SK-N-SH treated with all-trans-retinoic acid at 6 μM for 48 hours (cell line): ENCODE measurements around the gene LIME1.

Source experiments
- ATAC-seq: fragments of 200-7000 bp; cut with Tn5 transposase; 3 replicates; pipeline ENCODE4 v1.9.1; 2020; ENCODE audit warnings: mild to moderate bottlenecking, moderate library complexity
- ARNTL ChIP-seq: fragments of 450-650 bp; formaldehyde crosslinking; IDR thresholded peaks from 2 replicates; pipeline ENCODE4 v1.5.0; 2020; ENCODE audit warnings: low read depth, mild to moderate bottlenecking, moderate library complexity, borderline replicate concordance
- CSDC2 ChIP-seq: fragments of 250-450 bp; sonication (Bioruptor Pico); IDR thresholded peaks from 2 replicates; pipeline ENCODE4 v1.5.0; 2020; ENCODE audit warnings: mild to moderate bottlenecking, moderate library complexity
- GLIS3 ChIP-seq: fragments of 250-450 bp; sonication (Bioruptor Pico); IDR thresholded peaks from 2 replicates; pipeline ENCODE4 v1.5.0; 2020; ENCODE audit warnings: mild to moderate bottlenecking, moderate library complexity
- OSR1 ChIP-seq: fragments of 250-450 bp; sonication (Bioruptor Pico); IDR thresholded peaks from 2 replicates; pipeline ENCODE4 v1.8.0; 2022; ENCODE audit warnings: moderate library complexity, mild to moderate bottlenecking, inconsistent platforms
- PPARA ChIP-seq: fragments of 250-450 bp; sonication (Bioruptor Pico); IDR thresholded peaks from 2 replicates; pipeline ENCODE4 v1.5.0; 2020; ENCODE audit warnings: mild to moderate bottlenecking, borderline replicate concordance
- RARB ChIP-seq: fragments of 250-450 bp; sonication (Bioruptor Pico); IDR thresholded peaks from 2 replicates; pipeline ENCODE4 v1.8.0; 2021; ENCODE audit warnings: mild to moderate bottlenecking, moderate library complexity
- SNAI2 ChIP-seq: fragments of 250-450 bp; sonication (Bioruptor Pico); IDR thresholded peaks from 2 replicates; pipeline ENCODE4 v1.5.0; 2020; ENCODE audit warnings: mild to moderate bottlenecking, moderate library complexity
- TCF4 ChIP-seq: fragments of 250-450 bp; sonication (Bioruptor Pico); IDR thresholded peaks from 2 replicates; pipeline ENCODE4 v1.8.0; 2021; ENCODE audit warnings: mild to moderate bottlenecking, moderate library complexity, borderline replicate concordance
- TOX ChIP-seq: fragments of 250-450 bp; sonication (Bioruptor Pico); IDR thresholded peaks from 2 replicates; pipeline ENCODE4 v1.8.0; 2021; ENCODE audit warnings: mild to moderate bottlenecking, moderate library complexity, borderline replicate concordance
- ZFP30 ChIP-seq: fragments of 450-650 bp; formaldehyde crosslinking; IDR thresholded peaks from 2 replicates; pipeline ENCODE4 v1.5.0; 2022; ENCODE audit warnings: mild to moderate bottlenecking, moderate library complexity
- ZNF565 ChIP-seq: fragments of 450-650 bp; formaldehyde crosslinking; conservative IDR thresholded peaks from 2 replicates; pipeline ENCODE4 v1.5.0; 2020; ENCODE audit warnings: low read depth, mild to moderate bottlenecking, moderate library complexity
- ZNF8 ChIP-seq: fragments of 450-650 bp; formaldehyde crosslinking; IDR thresholded peaks from 2 replicates; pipeline ENCODE4 v1.5.0; 2020; ENCODE audit warnings: mild to moderate bottlenecking, moderate library complexity
- TF ChIP-seq, protein P1 (sequence below): fragments of 250-450 bp; sonication (Bioruptor Pico); IDR thresholded peaks from 2 replicates; pipeline ENCODE4 v1.5.0; 2020; ENCODE audit warnings: mild to moderate bottlenecking, moderate library complexity
- TF ChIP-seq, protein P2 (sequence below): fragments of 250-450 bp; sonication (Bioruptor Pico); IDR thresholded peaks from 2 replicates; pipeline ENCODE4 v1.5.1; 2020; ENCODE audit warnings: low read depth, mild to moderate bottlenecking, moderate library complexity
- TF ChIP-seq, protein P3 (sequence below): fragments of 250-450 bp; sonication (Bioruptor Pico); IDR thresholded peaks from 2 replicates; pipeline ENCODE4 v1.8.0; 2020; ENCODE audit warnings: mild to moderate bottlenecking, moderate library complexity, borderline replicate concordance
- TF ChIP-seq, protein P4 (sequence below): fragments of 250-450 bp; sonication (Bioruptor Pico); IDR thresholded peaks from 2 replicates; pipeline ENCODE4 v1.8.0; 2021; ENCODE audit warnings: low read depth, mild to moderate bottlenecking, moderate library complexity, borderline replicate concordance

Gene LIME1

DNA sequence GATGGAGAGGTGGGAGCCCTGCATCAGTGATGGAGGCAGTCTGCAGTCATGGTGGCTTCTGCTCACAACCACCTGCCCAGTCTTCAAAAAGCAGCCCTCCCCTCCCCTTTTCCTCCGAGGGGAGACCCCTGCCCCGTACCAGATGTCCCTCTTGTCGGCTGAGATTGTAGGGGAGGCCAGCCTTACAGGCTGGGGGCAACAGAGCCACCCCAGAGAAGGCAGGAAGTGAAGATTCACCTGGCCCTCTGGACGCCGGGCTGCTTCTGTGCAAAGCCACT lies 35.5 kb upstream of the LIME1 start (continued):
- TF ChIP-seq, protein P1, sequence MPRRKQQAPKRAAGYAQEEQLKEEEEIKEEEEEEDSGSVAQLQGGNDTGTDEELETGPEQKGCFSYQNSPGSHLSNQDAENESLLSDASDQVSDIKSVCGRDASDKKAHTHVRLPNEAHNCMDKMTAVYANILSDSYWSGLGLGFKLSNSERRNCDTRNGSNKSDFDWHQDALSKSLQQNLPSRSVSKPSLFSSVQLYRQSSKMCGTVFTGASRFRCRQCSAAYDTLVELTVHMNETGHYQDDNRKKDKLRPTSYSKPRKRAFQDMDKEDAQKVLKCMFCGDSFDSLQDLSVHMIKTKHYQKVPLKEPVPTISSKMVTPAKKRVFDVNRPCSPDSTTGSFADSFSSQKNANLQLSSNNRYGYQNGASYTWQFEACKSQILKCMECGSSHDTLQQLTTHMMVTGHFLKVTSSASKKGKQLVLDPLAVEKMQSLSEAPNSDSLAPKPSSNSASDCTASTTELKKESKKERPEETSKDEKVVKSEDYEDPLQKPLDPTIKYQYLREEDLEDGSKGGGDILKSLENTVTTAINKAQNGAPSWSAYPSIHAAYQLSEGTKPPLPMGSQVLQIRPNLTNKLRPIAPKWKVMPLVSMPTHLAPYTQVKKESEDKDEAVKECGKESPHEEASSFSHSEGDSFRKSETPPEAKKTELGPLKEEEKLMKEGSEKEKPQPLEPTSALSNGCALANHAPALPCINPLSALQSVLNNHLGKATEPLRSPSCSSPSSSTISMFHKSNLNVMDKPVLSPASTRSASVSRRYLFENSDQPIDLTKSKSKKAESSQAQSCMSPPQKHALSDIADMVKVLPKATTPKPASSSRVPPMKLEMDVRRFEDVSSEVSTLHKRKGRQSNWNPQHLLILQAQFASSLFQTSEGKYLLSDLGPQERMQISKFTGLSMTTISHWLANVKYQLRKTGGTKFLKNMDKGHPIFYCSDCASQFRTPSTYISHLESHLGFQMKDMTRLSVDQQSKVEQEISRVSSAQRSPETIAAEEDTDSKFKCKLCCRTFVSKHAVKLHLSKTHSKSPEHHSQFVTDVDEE (CRISPR knock-in tag), result no peak
- no peak for TF ChIP-seq TOX (CRISPR knock-in tag)
- no peak for TF ChIP-seq ARNTL
- TF ChIP-seq, all 23 proteins: peak for 0

DNA sequence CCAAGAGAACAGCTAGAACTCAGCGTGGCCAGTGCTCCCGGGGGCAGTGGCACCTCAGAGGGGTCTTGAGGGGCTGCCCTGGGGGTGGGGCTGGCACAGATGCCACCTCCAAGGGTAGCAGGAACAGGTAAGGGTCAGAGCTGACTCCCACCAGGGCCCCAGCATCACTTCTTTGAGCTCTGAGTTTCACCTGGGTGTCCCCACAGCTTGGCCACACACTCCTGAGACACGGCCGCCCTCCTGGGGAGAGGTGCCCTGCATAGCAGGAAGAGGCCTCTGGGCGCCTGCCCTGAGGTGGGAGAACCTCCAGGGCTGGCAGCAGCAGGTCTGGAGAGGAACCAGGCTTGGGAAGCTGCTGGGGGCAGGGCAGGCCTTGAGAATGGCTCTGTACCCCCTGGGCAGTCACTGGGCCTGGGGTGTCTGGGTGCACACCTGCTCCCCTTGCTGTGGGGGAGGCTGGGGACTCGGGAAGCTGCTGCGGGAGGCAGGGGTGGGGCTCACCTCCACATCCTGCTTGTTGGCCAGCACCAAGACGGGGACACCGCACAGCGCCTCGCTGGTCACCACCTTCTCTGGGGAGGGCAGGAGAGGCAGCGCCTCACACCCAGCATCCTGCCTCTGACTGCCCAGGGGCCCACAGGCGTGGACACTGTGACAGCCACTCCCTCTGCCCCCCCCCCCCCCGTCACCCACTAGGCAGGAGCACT lies 35.0 kb upstream of the LIME1 start:
- TF ChIP-seq RARB (CRISPR knock-in tag) (no peak), TCF4 (CRISPR knock-in tag) (no peak), ZNF8 (CRISPR knock-in tag) (no peak), CSDC2 (CRISPR knock-in tag) (no peak), ARNTL (no peak), TOX (CRISPR knock-in tag) (no peak), OSR1 (no peak)
- TF ChIP-seq, protein P2, sequence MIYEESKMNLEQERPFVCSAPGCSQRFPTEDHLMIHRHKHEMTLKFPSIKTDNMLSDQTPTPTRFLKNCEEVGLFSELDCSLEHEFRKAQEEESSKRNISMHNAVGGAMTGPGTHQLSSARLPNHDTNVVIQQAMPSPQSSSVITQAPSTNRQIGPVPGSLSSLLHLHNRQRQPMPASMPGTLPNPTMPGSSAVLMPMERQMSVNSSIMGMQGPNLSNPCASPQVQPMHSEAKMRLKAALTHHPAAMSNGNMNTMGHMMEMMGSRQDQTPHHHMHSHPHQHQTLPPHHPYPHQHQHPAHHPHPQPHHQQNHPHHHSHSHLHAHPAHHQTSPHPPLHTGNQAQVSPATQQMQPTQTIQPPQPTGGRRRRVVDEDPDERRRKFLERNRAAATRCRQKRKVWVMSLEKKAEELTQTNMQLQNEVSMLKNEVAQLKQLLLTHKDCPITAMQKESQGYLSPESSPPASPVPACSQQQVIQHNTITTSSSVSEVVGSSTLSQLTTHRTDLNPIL, result no peak
- no peak for ATAC-seq

DNA sequence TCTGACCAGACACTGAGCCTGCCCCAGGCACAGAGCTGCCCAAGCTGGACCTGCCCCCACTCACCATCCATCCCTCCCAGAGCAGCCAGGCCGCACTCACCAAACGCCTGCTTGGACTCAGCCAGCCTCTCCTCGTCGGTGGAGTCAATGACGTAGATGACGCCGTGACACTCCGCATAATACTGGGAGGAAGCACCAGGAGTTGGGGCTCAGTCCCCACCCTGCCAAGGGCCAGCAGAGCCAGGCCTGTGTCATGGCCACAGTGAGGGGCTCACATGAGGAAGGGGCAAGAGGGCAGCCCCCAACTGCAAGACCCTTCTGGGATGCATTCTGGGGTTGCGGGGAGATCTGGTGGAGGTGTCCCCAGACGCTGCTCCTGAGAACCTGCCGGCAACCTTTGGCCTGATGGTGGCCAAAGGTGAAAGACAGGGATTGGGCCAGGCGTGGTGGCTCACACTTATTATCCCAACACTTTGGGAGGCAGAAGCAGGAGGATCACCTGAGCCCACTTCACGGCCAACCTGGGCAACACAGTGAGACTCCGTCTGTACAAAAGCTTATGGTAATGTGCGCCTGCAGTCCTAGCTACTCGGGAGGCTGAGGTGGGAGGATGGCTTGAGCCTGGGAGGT lies 34.3 kb upstream of the LIME1 start:
- no peak for TF ChIP-seq TOX (CRISPR knock-in tag)
- TF ChIP-seq, protein P1 (CRISPR knock-in tag), result no peak
- no peak for TF ChIP-seq ZFP30
- TF ChIP-seq GLIS3, result no peak
- TF ChIP-seq, protein P3, sequence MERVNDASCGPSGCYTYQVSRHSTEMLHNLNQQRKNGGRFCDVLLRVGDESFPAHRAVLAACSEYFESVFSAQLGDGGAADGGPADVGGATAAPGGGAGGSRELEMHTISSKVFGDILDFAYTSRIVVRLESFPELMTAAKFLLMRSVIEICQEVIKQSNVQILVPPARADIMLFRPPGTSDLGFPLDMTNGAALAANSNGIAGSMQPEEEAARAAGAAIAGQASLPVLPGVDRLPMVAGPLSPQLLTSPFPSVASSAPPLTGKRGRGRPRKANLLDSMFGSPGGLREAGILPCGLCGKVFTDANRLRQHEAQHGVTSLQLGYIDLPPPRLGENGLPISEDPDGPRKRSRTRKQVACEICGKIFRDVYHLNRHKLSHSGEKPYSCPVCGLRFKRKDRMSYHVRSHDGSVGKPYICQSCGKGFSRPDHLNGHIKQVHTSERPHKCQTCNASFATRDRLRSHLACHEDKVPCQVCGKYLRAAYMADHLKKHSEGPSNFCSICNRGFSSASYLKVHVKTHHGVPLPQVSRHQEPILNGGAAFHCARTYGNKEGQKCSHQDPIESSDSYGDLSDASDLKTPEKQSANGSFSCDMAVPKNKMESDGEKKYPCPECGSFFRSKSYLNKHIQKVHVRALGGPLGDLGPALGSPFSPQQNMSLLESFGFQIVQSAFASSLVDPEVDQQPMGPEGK (CRISPR knock-in tag), result no peak
- no peak for TF ChIP-seq SNAI2 (CRISPR knock-in tag)
- no peak for TF ChIP-seq PPARA
- ATAC-seq, result no peak

DNA sequence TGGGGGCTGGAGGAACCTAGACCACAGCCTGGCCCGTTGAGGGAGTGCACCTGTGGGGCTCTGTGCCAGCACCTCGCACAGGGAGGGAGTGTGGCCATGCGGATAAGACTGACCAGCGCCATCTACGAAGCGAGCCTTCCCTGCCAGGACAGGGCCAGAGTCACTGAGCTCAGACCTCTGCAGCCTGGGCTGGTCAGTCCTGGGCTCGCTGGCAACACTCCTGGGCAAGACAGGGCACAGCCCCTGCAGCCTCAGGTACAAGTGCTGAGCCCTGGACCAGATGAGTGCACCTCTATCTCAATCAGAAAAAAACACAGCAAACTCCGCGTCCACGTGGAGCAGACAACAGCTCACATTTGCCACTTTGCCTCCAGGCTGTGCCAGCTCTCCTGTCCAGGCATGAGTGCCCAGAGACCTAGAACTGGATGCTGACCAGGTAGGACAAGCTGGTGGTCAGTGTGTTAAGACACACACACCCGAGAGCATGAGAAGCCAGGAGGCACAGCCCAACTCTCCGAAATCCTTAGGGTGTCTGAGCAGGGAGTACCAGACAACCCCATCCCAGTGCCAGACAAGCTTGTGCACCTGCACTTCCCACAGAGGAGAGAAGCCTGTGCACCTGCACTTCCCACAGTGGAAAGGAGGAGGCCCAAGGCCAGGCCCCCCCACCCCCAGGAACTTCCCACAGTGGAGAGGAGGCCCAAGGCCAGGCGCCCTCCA lies 33.6 kb upstream of the LIME1 start:
- no peak for ATAC-seq
- TF ChIP-seq CSDC2 (CRISPR knock-in tag) (no peak), TCF4 (CRISPR knock-in tag) (no peak), ZNF565 (CRISPR knock-in tag) (no peak), SNAI2 (CRISPR knock-in tag) (no peak), ZFP30 (no peak)
- TF ChIP-seq, protein P4, sequence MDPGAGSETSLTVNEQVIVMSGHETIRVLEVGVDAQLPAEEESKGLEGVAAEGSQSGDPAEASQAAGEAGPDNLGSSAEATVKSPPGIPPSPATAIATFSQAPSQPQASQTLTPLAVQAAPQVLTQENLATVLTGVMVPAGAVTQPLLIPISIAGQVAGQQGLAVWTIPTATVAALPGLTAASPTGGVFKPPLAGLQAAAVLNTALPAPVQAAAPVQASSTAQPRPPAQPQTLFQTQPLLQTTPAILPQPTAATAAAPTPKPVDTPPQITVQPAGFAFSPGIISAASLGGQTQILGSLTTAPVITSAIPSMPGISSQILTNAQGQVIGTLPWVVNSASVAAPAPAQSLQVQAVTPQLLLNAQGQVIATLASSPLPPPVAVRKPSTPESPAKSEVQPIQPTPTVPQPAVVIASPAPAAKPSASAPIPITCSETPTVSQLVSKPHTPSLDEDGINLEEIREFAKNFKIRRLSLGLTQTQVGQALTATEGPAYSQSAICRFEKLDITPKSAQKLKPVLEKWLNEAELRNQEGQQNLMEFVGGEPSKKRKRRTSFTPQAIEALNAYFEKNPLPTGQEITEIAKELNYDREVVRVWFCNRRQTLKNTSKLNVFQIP (CRISPR knock-in tag), result no peak
- TF ChIP-seq, protein P1 (CRISPR knock-in tag), result no peak
- TF ChIP-seq, protein P3 (CRISPR knock-in tag), result no peak
